Subcutaneous adipose tissue (tissue), 4 donors: ENCODE results near the gene HYPK. TPM values are rescaled to one million over a fixed set of nuclear protein-coding genes. Genes with fewer than 3 reads are reported as not detected.

Source experiments
- total RNA-seq, 4 donors: library from RNA; depleted of rRNA; stranded (reverse); fragments of >200 nt; gene quantifications; one replicate each; pipeline ENCODE4 v1.1.0, GENCODE V29; 2016
- TF ChIP-seq, protein P1 (sequence below): fragments of 450-650 bp; IDR thresholded peaks from one replicate; pipeline ENCODE4 v1.5.1; 2016; ENCODE audit warnings: low read depth, mild to moderate bottlenecking, control low read depth, antibody characterized with exemption, moderate library complexity

HYPK gene
- total RNA-seq, 4 donors from 2014 or later = 10.4 to 36.8 (median 15.9) TPM

DNA sequence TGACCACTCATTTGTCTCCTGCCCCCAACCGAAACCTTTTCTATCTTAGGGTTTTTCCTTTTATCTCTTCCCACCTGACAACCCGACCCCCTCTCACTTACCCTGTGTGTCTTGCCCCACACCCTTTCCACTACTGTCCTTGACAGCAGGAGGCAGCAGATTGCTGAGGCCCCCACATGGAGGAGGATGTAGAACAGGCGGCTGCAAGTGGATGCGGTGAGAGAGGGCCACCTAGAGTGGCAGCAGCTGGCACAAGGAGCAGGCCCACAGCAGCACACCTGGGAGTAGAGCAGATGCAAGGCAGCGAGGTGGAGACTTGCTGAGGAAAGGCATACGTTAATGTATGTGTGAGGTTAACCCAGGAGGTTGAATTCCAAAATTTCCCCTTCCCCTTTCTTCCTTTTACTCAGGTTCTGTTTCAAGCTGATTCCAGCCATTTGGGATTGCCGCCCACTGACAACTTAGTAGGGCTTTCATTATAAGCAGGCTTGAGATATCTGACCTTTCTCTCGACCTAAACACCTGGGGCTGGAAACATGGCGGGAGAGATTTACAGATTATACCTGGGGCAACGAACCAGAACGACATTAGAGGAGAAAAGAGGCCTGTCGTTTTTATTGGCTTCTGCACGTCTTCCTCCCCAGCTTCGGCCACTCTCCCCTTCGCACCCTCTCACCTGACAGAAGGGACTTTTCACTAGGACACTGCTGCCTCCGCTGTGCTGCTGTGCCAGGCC is 1.0 kb upstream of the HYPK start:
- TF ChIP-seq, protein P1, sequence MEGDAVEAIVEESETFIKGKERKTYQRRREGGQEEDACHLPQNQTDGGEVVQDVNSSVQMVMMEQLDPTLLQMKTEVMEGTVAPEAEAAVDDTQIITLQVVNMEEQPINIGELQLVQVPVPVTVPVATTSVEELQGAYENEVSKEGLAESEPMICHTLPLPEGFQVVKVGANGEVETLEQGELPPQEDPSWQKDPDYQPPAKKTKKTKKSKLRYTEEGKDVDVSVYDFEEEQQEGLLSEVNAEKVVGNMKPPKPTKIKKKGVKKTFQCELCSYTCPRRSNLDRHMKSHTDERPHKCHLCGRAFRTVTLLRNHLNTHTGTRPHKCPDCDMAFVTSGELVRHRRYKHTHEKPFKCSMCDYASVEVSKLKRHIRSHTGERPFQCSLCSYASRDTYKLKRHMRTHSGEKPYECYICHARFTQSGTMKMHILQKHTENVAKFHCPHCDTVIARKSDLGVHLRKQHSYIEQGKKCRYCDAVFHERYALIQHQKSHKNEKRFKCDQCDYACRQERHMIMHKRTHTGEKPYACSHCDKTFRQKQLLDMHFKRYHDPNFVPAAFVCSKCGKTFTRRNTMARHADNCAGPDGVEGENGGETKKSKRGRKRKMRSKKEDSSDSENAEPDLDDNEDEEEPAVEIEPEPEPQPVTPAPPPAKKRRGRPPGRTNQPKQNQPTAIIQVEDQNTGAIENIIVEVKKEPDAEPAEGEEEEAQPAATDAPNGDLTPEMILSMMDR = no peak

GRCh38 chr15:43799945-43800285 is 484 bp upstream of the HYPK start, which contains the start of gene SERINC4:
SERINC4 (minus strand) TSS chr15:43800220; CDS start chr15:43799986, 234 bp downstream.
- TF ChIP-seq, protein P1 = no peak

DNA sequence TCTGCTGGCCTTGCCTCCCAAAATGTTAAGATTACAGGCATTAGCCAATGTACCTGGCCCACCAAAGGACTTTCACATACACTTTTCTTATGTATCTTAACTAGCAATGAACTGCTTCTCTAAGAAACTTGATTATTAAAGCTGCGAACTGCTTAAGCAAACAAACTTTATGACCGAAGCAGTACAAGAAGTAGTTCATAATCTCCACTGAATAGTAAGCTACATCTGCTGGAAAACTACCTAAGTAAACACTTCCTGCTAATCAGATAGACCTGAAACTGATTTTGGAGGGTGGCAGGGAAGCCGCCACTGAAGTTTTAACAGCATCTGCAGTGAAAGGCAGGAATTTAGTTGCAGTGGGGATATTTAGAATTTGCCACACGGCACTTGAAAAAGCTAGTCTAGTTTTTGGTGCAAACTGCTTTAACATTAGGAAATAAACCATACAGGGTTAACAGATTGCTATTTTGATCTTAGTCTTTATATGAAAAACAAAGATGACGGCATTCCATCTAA is 8.1 kb downstream of the HYPK start:
- TF ChIP-seq, protein P1 = no peak

DNA sequence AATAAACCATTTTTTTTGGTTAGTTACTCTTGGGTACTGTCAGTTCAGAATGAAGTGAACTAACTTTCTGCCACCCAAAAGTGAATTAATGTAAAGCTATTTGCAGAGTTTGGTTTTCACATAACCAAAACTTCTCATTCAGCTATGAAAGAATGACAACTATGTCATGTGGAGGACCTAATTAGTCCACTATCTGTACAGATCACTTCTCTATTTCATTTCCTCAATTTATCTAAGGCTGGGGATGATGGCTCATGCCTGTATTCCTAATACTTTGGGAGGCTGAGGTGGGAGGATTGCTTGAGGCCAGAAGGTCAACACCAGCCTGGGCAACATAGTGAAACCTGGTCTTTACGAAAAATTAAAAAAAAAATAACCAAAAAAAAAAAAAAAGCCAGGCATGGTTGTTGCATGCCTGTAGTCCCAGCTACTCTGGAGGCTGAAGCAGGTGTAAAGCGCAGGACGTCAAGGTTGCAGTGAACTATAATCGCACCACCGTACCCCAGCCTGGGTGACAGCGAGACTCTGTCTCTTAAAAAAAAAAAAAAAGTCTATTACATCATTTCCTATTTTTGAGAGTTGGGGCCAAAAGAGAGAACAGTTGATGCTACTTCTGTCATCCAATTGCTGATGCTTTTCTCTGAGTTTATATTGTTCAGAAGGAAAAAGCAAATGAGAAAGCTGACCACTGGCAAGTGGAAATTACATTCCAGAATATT is 8.7 kb downstream of the HYPK start:
- TF ChIP-seq, protein P1 = no peak

- TF ChIP-seq, protein P1 = no peak
Observed at GRCh38 chr15:43821505-43821904, 21.1 kb downstream of the HYPK start.

DNA sequence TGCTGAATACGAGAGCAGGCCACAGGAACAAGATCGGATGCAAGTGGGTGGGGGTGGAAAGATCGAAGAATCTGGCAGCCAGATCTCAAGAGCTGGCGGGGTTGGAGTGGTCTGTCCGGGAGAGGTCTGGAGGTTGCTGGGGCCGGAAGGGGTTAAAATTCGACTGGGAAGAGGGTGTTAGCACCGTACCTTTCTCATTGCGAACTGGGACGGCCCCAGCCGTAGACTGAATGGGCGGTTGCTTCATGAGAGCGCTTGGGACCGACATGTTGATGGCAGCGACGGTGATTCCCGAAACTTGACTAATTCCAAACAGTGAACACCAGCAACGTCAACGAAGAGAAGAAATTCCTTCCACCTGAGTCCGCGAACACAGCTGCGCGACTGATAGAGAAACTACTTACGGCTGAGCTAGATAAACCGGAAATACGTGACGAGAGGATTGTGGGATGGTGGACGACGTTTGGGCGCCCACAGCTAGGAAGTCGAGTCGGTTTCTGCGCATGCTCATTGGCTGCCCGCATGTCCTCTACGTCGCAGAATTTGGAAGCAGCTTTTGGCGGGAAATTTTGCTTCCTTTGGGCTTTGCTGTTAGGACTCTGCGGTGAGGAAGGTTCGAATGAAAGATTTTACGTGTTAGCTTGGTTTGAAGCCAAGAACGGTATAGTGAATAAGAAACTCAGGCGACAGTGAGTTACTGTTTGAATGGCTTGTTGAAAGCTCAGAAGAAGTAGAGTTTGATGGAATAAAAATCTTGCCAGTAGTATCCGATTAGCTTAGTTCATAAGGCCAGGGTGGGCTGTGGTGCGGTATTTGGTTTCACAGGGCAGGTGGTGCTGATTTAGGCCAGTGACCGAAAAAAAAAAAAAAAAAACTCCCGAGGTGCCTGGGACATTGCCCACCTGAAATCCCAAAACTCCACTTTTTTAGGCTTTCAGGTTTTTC is 24.2 kb downstream of the HYPK start, which contains the start of gene MFAP1:
Gene MFAP1 (minus strand): TSS at position 389 of the 945 bp plus-strand sequence. CDS start 121 bp downstream, at position 268.
- TF ChIP-seq, protein P1 = no peak
